IMR-90 (cell line): ENCODE results near the gene PDS5A. TPM values are rescaled to one million over a fixed set of nuclear protein-coding genes. Genes with fewer than 3 reads are reported as not detected.

Source experiments
- ATAC-seq: fragments of 200-7000 bp; cut with Tn5 transposase; 2 replicates; pipeline ENCODE4 v1.9.1; 2020; ENCODE audit warnings: low read depth, mild to moderate bottlenecking, moderate library complexity
- BruUV-seq: library from RNA; stranded (reverse); fragments of 400-500 nt; replicated peaks from 2 replicates; lab custom pipeline; 2021; lab: Mats Ljungman, UMichigan
- CTCF ChIA-PET: fragments of 300-600 bp; formaldehyde crosslinking; extraction: SDS; loops from one replicate; lab custom pipeline; 2021; ENCODE audit warnings: antibody characterized with exemption; lab: Yijun Ruan, JAX
- POLR2A ChIA-PET: fragments of 300-600 bp; sonication (Branson Sonifier 250); formaldehyde crosslinking; loops from one replicate; lab custom pipeline; 2022; ENCODE audit warnings: antibody characterized with exemption; ENCODE audit not compliant: unreplicated experiment; lab: Charles Lee
- DNase-seq: peaks from one replicate; pipeline ENCODE4 v3.0.0; 2013
- H2AFZ ChIP-seq: replicated peaks from 2 replicates; pipeline ENCODE3; 2013; ENCODE audit warnings: low read length, mild to moderate bottlenecking; ENCODE audit not compliant: poor library complexity
- H2AK5ac ChIP-seq: 2 replicates; pipeline ENCODE4 v1.6.1; 2013; ENCODE audit warnings: low read depth, low read length, inconsistent platforms
- H2AK9ac ChIP-seq: replicated peaks from 2 replicates; pipeline ENCODE3; 2013; ENCODE audit warnings: mild to moderate bottlenecking, low read depth, low read length, moderate library complexity; ENCODE audit not compliant: poor library complexity
- H2BK120ac ChIP-seq: 2 replicates; pipeline ENCODE4 v1.6.1; 2013; ENCODE audit warnings: low read depth, low read length, inconsistent platforms
- H2BK15ac ChIP-seq: 3 replicates; pipeline ENCODE4 v1.6.1; 2013; ENCODE audit warnings: low read depth, low read length, inconsistent platforms
- H2BK20ac ChIP-seq: 2 replicates; pipeline ENCODE4 v1.6.1; 2013; ENCODE audit warnings: low read depth, mild to moderate bottlenecking, inconsistent platforms, low read length, moderate library complexity
- H2BK5ac ChIP-seq: 2 replicates; pipeline ENCODE4 v1.6.1; 2013; ENCODE audit warnings: mild to moderate bottlenecking, low read depth, low read length, inconsistent platforms; ENCODE audit not compliant: poor library complexity, severe bottlenecking
- H3K14ac ChIP-seq: replicated peaks from 2 replicates; pipeline ENCODE4 v1.6.1; 2013; ENCODE audit warnings: low read depth, low read length, inconsistent platforms
- H3K18ac ChIP-seq: 2 replicates; pipeline ENCODE4 v1.6.1; 2013; ENCODE audit warnings: low read depth, low read length, control low read depth
- H3K23ac ChIP-seq: 2 replicates; pipeline ENCODE4 v1.6.1; 2013; ENCODE audit warnings: low read depth, low read length, inconsistent platforms
- H3K27ac ChIP-seq: 2 replicates; pipeline ENCODE4 v1.5.1; 2013; ENCODE audit warnings: mild to moderate bottlenecking, control low read depth, low read length; ENCODE audit not compliant: insufficient read depth
- H3K27me3 ChIP-seq: 2 replicates; pipeline ENCODE4 v1.6.1; 2013; ENCODE audit warnings: low read length; ENCODE audit not compliant: control insufficient read depth, insufficient read depth
- H3K36me3 ChIP-seq: 2 replicates; pipeline ENCODE4 v1.6.1; 2013; ENCODE audit warnings: low read length, mixed read lengths; ENCODE audit not compliant: control insufficient read depth, insufficient read depth
- H3K4ac ChIP-seq: 2 replicates; pipeline ENCODE4 v1.6.1; 2013; ENCODE audit warnings: low read depth, low read length, inconsistent platforms
- H3K4me1 ChIP-seq: 2 replicates; pipeline ENCODE4 v1.6.1; 2013; ENCODE audit warnings: low read length, mixed read lengths; ENCODE audit not compliant: control insufficient read depth, insufficient read depth
- H3K4me2 ChIP-seq: 2 replicates; pipeline ENCODE4 v1.6.1; 2013; ENCODE audit warnings: low read depth, mild to moderate bottlenecking, control low read depth, low read length, moderate library complexity
- H3K4me3 ChIP-seq: 2 replicates; pipeline ENCODE4 v1.5.1; 2013; ENCODE audit warnings: low read depth, mild to moderate bottlenecking, control low read depth, low read length, moderate library complexity; ENCODE audit not compliant: insufficient read depth
- H3K56ac ChIP-seq: 2 replicates; pipeline ENCODE4 v1.6.1; 2013; ENCODE audit warnings: low read length, inconsistent platforms; ENCODE audit not compliant: insufficient read depth; ENCODE audit errors: extremely low read depth
- H3K79me1 ChIP-seq, 2 experiments: 2 replicates each; pipeline ENCODE4 v1.6.1; 2013; ENCODE audit warnings: low read length in 2 of 2, inconsistent platforms in 1 of 2, low read depth in 1 of 2
- H3K9ac ChIP-seq: 2 replicates; pipeline ENCODE4 v1.6.1; 2013; ENCODE audit warnings: low read depth, low read length, control low read depth
- H3K9me1 ChIP-seq: 2 replicates; pipeline ENCODE4 v1.6.1; 2013; ENCODE audit warnings: low read length, inconsistent platforms; ENCODE audit not compliant: insufficient read depth
- H3K9me3 ChIP-seq: 2 replicates; pipeline ENCODE4 v1.6.1; 2013; ENCODE audit warnings: low read length; ENCODE audit not compliant: control insufficient read depth, insufficient read depth
- H4K20me1 ChIP-seq: 2 replicates; pipeline ENCODE4 v1.6.1; 2013; ENCODE audit warnings: low read length, inconsistent platforms; ENCODE audit not compliant: insufficient read depth
- H4K5ac ChIP-seq: 2 replicates; pipeline ENCODE4 v1.6.1; 2013; ENCODE audit warnings: mild to moderate bottlenecking, low read depth, low read length, control low read depth
- H4K8ac ChIP-seq, 2 experiments: 2 replicates each; pipeline ENCODE4 v1.6.1; 2013; ENCODE audit warnings: low read depth in 2 of 2, low read length in 2 of 2, control low read depth in 1 of 2, inconsistent platforms in 1 of 2
- H4K91ac ChIP-seq: 2 replicates; pipeline ENCODE4 v1.6.1; 2013; ENCODE audit warnings: low read depth, low read length, inconsistent platforms; ENCODE audit not compliant: insufficient read depth
- BHLHE40 ChIP-seq: fragments of 150-350 bp; IDR thresholded peaks from 2 replicates; pipeline ENCODE4 v1.6.1; 2016; ENCODE audit warnings: mild to moderate bottlenecking, low read depth, low read length
- CEBPB ChIP-seq: IDR thresholded peaks from 2 replicates; pipeline ENCODE4 v1.6.1; 2012; ENCODE audit warnings: low read depth, low read length, improper control_type of control experiment
- CHD1 ChIP-seq: IDR thresholded peaks from 2 replicates; pipeline ENCODE4 v1.6.1; 2012; ENCODE audit warnings: low read depth, low read length, improper control_type of control experiment
- CTCF ChIP-seq: conservative IDR thresholded peaks from 2 replicates; pipeline ENCODE4 v1.5.1; 2012; ENCODE audit warnings: mild to moderate bottlenecking, low read depth, low read length, improper control_type of control experiment
- ELK1 ChIP-seq: fragments of 150-350 bp; IDR thresholded peaks from 2 replicates; pipeline ENCODE4 v1.6.1; 2016; ENCODE audit warnings: low read depth, mild to moderate bottlenecking, low read length, moderate library complexity, borderline replicate concordance
- FOS ChIP-seq: fragments of 150-350 bp; IDR thresholded peaks from 2 replicates; pipeline ENCODE4 v1.6.1; 2016; ENCODE audit warnings: low read depth, low read length
- MAZ ChIP-seq: IDR thresholded peaks from 2 replicates; pipeline ENCODE4 v1.6.1; 2012; ENCODE audit warnings: low read depth, mild to moderate bottlenecking, low read length, improper control_type of control experiment, moderate library complexity, borderline replicate concordance
- MXI1 ChIP-seq: IDR thresholded peaks from 2 replicates; pipeline ENCODE4 v1.6.1; 2012; ENCODE audit warnings: low read depth, mild to moderate bottlenecking, low read length, moderate library complexity, borderline replicate concordance
- NFE2L2 ChIP-seq: fragments of 150-350 bp; IDR thresholded peaks from 2 replicates; pipeline ENCODE4 v1.6.1; 2016; ENCODE audit warnings: low read depth, mild to moderate bottlenecking, low read length
- POLR2A ChIP-seq: IDR thresholded peaks from 2 replicates; pipeline ENCODE4 v1.6.1; 2012; ENCODE audit warnings: mild to moderate bottlenecking, low read depth, low read length
- RAD21 ChIP-seq: IDR thresholded peaks from 2 replicates; pipeline ENCODE4 v1.6.1; 2012; ENCODE audit warnings: low read length, improper control_type of control experiment
- RCOR1 ChIP-seq: IDR thresholded peaks from 2 replicates; pipeline ENCODE4 v1.6.1; 2012; ENCODE audit warnings: mild to moderate bottlenecking, low read length, improper control_type of control experiment; ENCODE audit not compliant: insufficient replicate concordance
- RFX5 ChIP-seq: IDR thresholded peaks from 2 replicates; pipeline ENCODE4 v1.8.0; 2012; ENCODE audit warnings: low read depth, mild to moderate bottlenecking, low read length, moderate library complexity
- SMC3 ChIP-seq: fragments of 150-350 bp; IDR thresholded peaks from 2 replicates; pipeline ENCODE4 v1.6.1; 2016; ENCODE audit warnings: low read depth, mild to moderate bottlenecking, antibody characterized with exemption, low read length, moderate library complexity
- USF2 ChIP-seq: fragments of 150-350 bp; IDR thresholded peaks from 2 replicates; pipeline ENCODE4 v1.6.1; 2017; ENCODE audit warnings: mild to moderate bottlenecking, antibody characterized with exemption, low read length, low read depth
- WGBS, 2 experiments: methylation state at CpG; one replicate each; pipeline versions ENCODE4 v1.1.5 to v1.1.7; 2013; ENCODE audit warnings: missing lambda C conversion rate in 2 of 2; ENCODE audit not compliant: insufficient read length in 1 of 2; ENCODE audit errors: extremely low coverage in 2 of 2; 5-methylcytosine and 5-hydroxymethylcytosine counted together
- dilution Hi-C: fragments of 300-500 bp; cut with HindIII; formaldehyde crosslinking; loops from one replicate; pipeline ENCODE4 v1.14.3; 2018; ENCODE audit warnings: low sequenced_read_pairs; ENCODE audit not compliant: unreplicated experiment
- in situ Hi-C: fragments of 300-500 bp; cut with MboI; formaldehyde crosslinking; loops from 3 replicates; pipeline ENCODE4 v1.14.3; 2019; ENCODE audit warnings: low sequenced_read_pairs, inconsistent platforms, mixed read lengths
- intact Hi-C: fragments of 100-400 bp; cut with micrococcal nuclease; formaldehyde crosslinking; loops from 2 replicates; pipeline ENCODE4 v1.10.0; 2022
- polyA plus RNA-seq, 3 experiments: library from polyadenylated mRNA; depleted of rRNA; stranded (reverse); fragments of >200 nt; gene quantifications; 2 replicates each; pipeline ENCODE4 v1.2.3, GENCODE V29; 2012; ENCODE audit warnings: low replicate concordance in 1 of 3
- total RNA-seq: library from RNA; depleted of rRNA; stranded (reverse); fragments of >200 nt; gene quantifications from 2 replicates; pipeline ENCODE4 v1.2.3, GENCODE V29; 2012

The PDS5A gene
- total and polyA plus RNA-seq, 2 of the 4 experiments (the other 2 are of a cell fraction): 16.3 to 33.5 TPM

GRCh38 chr4:39855909-39856512 lies 121.7 kb downstream of the PDS5A start:
- CTCF ChIA-PET: no interaction called here
- dilution Hi-C loops: no loop called here

More at GRCh38 chr4:39855909-39856512, 121.7 kb downstream of the PDS5A start:
- Histone ChIP-seq H4K20me1 (no peaks in the 10 kb centered on the region), H3K18ac (no peak overlapping the region), H2AK5ac (no peak overlapping the region), H3K4me1 (no peaks in the 10 kb centered on the region), H2BK20ac (no peak overlapping the region), H3K56ac (no peak overlapping the region), H4K5ac (no peak overlapping the region), H3K23ac (no peak overlapping the region), H2BK15ac (no peak overlapping the region), H2BK5ac (no peak overlapping the region), H3K27me3 (no peaks in the 10 kb centered on the region), H3K4me2 (no peak overlapping the region), H3K9me3 (peaks cover 4% of the 10 kb centered on the region), H2BK120ac (no peak overlapping the region), H3K36me3 (peaks cover 22% of the 10 kb centered on the region), H3K4me3 (no peak overlapping the region), H3K79me1 (peaks cover 9 to 11% of the 10 kb centered on the region in 2 experiments; a peak in 3 of 4 replicates), H2AFZ (no peak overlapping the region), H3K27ac (no peak overlapping the region), H3K9me1 (peaks cover 5% of the 10 kb centered on the region; the same call in 1 of the 2 replicates), H3K9ac (no peak overlapping the region), H3K14ac (no peak overlapping the region), H3K4ac (no peak overlapping the region), H2AK9ac (no peak overlapping the region), H4K8ac (no peak overlapping the region), H4K91ac (no peak overlapping the region)
- in situ Hi-C loops: no loop called here
- no peak for ATAC-seq
- peak; percentile 48 for DNase-seq
- POLR2A ChIA-PET: no interaction called here
- TF ChIP-seq CHD1 (no peak), CEBPB (no peak), FOS (no peak), POLR2A (no peak), SMC3 (no peak), USF2 (no peak), CTCF (no peak), MAZ (no peak), RCOR1 (no peak), NFE2L2 (no peak), ELK1 (no peak), BHLHE40 (no peak), MXI1 (no peak), RAD21 (no peak), RFX5 (no peak)
- WGBS, 2 experiments: 100% methylated on average over 1 of the region's 1 CpG; no CpG with 5 or more reads in 1 of the 2 experiments
- intact Hi-C loops: no loop called here
- no TSS peak for BruUV-seq
